GM18951 (cell line): Measurements from ENCODE around the gene MRPL3.

Experiments used
- POLR2A ChIP-seq: IDR thresholded peaks from 4 replicates; pipeline ENCODE4 v1.6.1; 2011; ENCODE audit warnings: mild to moderate bottlenecking; ENCODE audit not compliant: insufficient read length, insufficient read depth; ENCODE audit errors: extremely low read depth
- in situ Hi-C: fragments of 300-500 bp; cut with MboI; formaldehyde crosslinking; loops from one replicate; pipeline ENCODE4 v1.12.0; 2022; ENCODE audit warnings: low sequenced_read_pairs, mixed read lengths, inconsistent platforms; ENCODE audit not compliant: unreplicated experiment

The MRPL3 gene

GRCh38 chr3:131480116-131480515 lies 22.7 kb downstream of the MRPL3 start:
- TF ChIP-seq POLR2A = no peak
- in situ Hi-C loops = loop anchor here (25.0 kb wide), 1 partner anchor 443 kb away; the partner anchor contains the start of genes ASTE1 and NEK11

GRCh38 chr3:131477813-131478212 lies 25.0 kb downstream of the MRPL3 start:
- in situ Hi-C loops = loop anchor here (25.0 kb wide), 1 partner anchor 441 kb away; the partner anchor contains the start of genes ASTE1 and NEK11
- TF ChIP-seq POLR2A = no peak

- in situ Hi-C loops = no loop called here
- TF ChIP-seq POLR2A = no peak
Measured at GRCh38 chr3:131474115-131474514, 28.7 kb downstream of the MRPL3 start.

GRCh38 chr3:131470377-131470776 lies 32.4 kb downstream of the MRPL3 start:
- in situ Hi-C loops = no loop called here
- TF ChIP-seq POLR2A = no peak

- in situ Hi-C loops = no loop called here
- no peak for TF ChIP-seq POLR2A
Measured at GRCh38 chr3:131458653-131459052, 44.1 kb downstream of the MRPL3 start.

- in situ Hi-C loops = no loop called here
- TF ChIP-seq POLR2A = no peak
Measured at GRCh38 chr3:131457220-131457619, 45.6 kb downstream of the MRPL3 start.

- in situ Hi-C loops = no loop called here
- no peak for TF ChIP-seq POLR2A
Measured at GRCh38 chr3:131454501-131454900, 48.3 kb downstream of the MRPL3 start.

- TF ChIP-seq POLR2A = no peak
- in situ Hi-C loops = no loop called here
Measured at GRCh38 chr3:131453533-131453932, 49.2 kb downstream of the MRPL3 start.

- TF ChIP-seq POLR2A = no peak
- in situ Hi-C loops = no loop called here
Measured at GRCh38 chr3:131447349-131447748, 55.4 kb downstream of the MRPL3 start.

GRCh38 chr3:131444180-131444579 lies 58.6 kb downstream of the MRPL3 start:
- no peak for TF ChIP-seq POLR2A
- in situ Hi-C loops = no loop called here

GRCh38 chr3:131439084-131439483 lies 63.7 kb downstream of the MRPL3 start:
- no peak for TF ChIP-seq POLR2A
- in situ Hi-C loops = no loop called here

- no peak for TF ChIP-seq POLR2A
- in situ Hi-C loops = no loop called here
Measured at GRCh38 chr3:131435000-131435399, 67.8 kb downstream of the MRPL3 start.

GRCh38 chr3:131432441-131432840 lies 70.3 kb downstream of the MRPL3 start:
- TF ChIP-seq POLR2A = no peak
- in situ Hi-C loops = no loop called here

- TF ChIP-seq POLR2A = no peak
- in situ Hi-C loops = no loop called here
Measured at GRCh38 chr3:131431754-131432153, 71.0 kb downstream of the MRPL3 start.

- in situ Hi-C loops = no loop called here
Measured at GRCh38 chr3:131427226-131427625, 75.5 kb downstream of the MRPL3 start.

GRCh38 chr3:131421957-131422498 lies 80.7 kb downstream of the MRPL3 start:
- no peak for TF ChIP-seq POLR2A
- in situ Hi-C loops = no loop called here

More at GRCh38 chr3:131427226-131427625, 75.5 kb downstream of the MRPL3 start:
- TF ChIP-seq POLR2A = no peak
